PC-3 (cell line): ENCODE data around the gene MRPL28. TPM values are rescaled to one million over a fixed set of nuclear protein-coding genes. Genes with fewer than 3 reads are reported as not detected.

ENCODE experiments used
- ATAC-seq: fragments of 200-7000 bp; cut with Tn5 transposase; 2 replicates; pipeline ENCODE4 v1.9.1; 2020; ENCODE audit warnings: mild to moderate bottlenecking, moderate library complexity
- BruUV-seq: library from RNA; stranded (reverse); fragments of 400-500 nt; replicated peaks from 2 replicates; lab custom pipeline; 2021; lab: Mats Ljungman, UMichigan
- CTCF ChIA-PET: fragments of 300-600 bp; sonication (Branson Sonifier 250); formaldehyde crosslinking; loops from one replicate; lab custom pipeline; 2022; ENCODE audit warnings: antibody characterized with exemption; lab: Charles Lee
- POLR2A ChIA-PET: fragments of 300-600 bp; sonication (Branson Sonifier 250); formaldehyde crosslinking; loops from one replicate; lab custom pipeline; 2022; ENCODE audit warnings: antibody characterized with exemption; ENCODE audit not compliant: unreplicated experiment; lab: Charles Lee
- DNase-seq: peaks from one replicate; pipeline ENCODE4 v3.0.0-alpha.2; 2015
- H2AFZ ChIP-seq: fragments of 300-600 bp; sonication (generic); 2 replicates; pipeline ENCODE4 v1.6.0; 2016; ENCODE audit warnings: antibody characterized with exemption, low read length
- H3F3A ChIP-seq: fragments of 300-600 bp; sonication (generic); one replicate; pipeline ENCODE4 v1.6.0; 2017; ENCODE audit warnings: antibody characterized with exemption, low read length, control low read depth, mild to moderate bottlenecking; ENCODE audit not compliant: unreplicated experiment
- H3K27ac ChIP-seq: fragments of 300-600 bp; sonication (generic); 2 replicates; pipeline ENCODE4 v1.5.1; 2016; ENCODE audit warnings: mild to moderate bottlenecking, low read length
- H3K27me3 ChIP-seq: fragments of 300-600 bp; sonication (generic); 2 replicates; pipeline ENCODE4 v1.6.1; 2016; ENCODE audit warnings: low read length, mixed read lengths
- H3K36me3 ChIP-seq: fragments of 300-600 bp; sonication (generic); 2 replicates; pipeline ENCODE4 v1.6.1; 2016; ENCODE audit warnings: low read depth, mixed run types, low read length, mixed read lengths
- H3K4me1 ChIP-seq: fragments of 300-600 bp; sonication (generic); 2 replicates; pipeline ENCODE4 v1.5.1; 2016; ENCODE audit warnings: low read length; ENCODE audit not compliant: insufficient read depth
- H3K4me2 ChIP-seq: fragments of 300-600 bp; sonication (generic); 2 replicates; pipeline ENCODE4 v1.6.0; 2016; ENCODE audit warnings: low read length
- H3K4me3 ChIP-seq: fragments of 300-600 bp; sonication (generic); 2 replicates; pipeline ENCODE4 v1.5.1; 2016; ENCODE audit warnings: mild to moderate bottlenecking, low read length, mixed read lengths
- H3K79me2 ChIP-seq: fragments of 300-600 bp; sonication (generic); 2 replicates; pipeline ENCODE4 v1.6.1; 2017; ENCODE audit warnings: low read length, mixed read lengths
- H3K9ac ChIP-seq: fragments of 300-600 bp; sonication (generic); 2 replicates; pipeline ENCODE4 v1.6.0; 2016; ENCODE audit warnings: mild to moderate bottlenecking, low read length
- H3K9me2 ChIP-seq: fragments of 300-600 bp; sonication (generic); replicated peaks from 2 replicates; pipeline ENCODE4 v1.6.1; 2016; ENCODE audit warnings: mixed run types, low read length, mixed read lengths
- H3K9me3 ChIP-seq: fragments of 300-600 bp; sonication (generic); 2 replicates; pipeline ENCODE4 v1.6.1; 2016; ENCODE audit warnings: low read length, mixed read lengths
- H4K20me1 ChIP-seq: fragments of 300-600 bp; sonication (generic); 2 replicates; pipeline ENCODE4 v1.6.1; 2016; ENCODE audit warnings: low read length, mixed read lengths
- EZH2 ChIP-seq: fragments of 300-600 bp; sonication (generic); IDR thresholded peaks from one replicate; pipeline ENCODE4 v1.6.1; 2017; ENCODE audit warnings: antibody characterized with exemption, mild to moderate bottlenecking, low read length; ENCODE audit not compliant: unreplicated experiment
- EZH2phosphoT487 ChIP-seq: fragments of 300-600 bp; sonication (generic); IDR thresholded peaks from 2 replicates; pipeline ENCODE4 v1.6.1; 2018; ENCODE audit warnings: mild to moderate bottlenecking, antibody characterized with exemption, low read length, borderline replicate concordance
- intact Hi-C: fragments of 100-400 bp; cut with micrococcal nuclease; formaldehyde crosslinking; loops from 2 replicates; pipeline ENCODE4 v1.9.0; 2023
- total RNA-seq: library from RNA; depleted of rRNA; stranded (reverse); fragments of >200 nt; gene quantifications from 2 replicates; pipeline ENCODE4 v1.2.3, GENCODE V29; 2014
- TF ChIP-seq, protein P1 (sequence below): fragments of 300-600 bp; sonication (generic); conservative IDR thresholded peaks from 2 replicates; pipeline ENCODE4 v1.5.1; 2017; ENCODE audit warnings: antibody characterized with exemption, low read depth, mild to moderate bottlenecking, low read length

Gene MRPL28
- total RNA-seq, 1 experiment from 2014 or later = 154 TPM

DNA sequence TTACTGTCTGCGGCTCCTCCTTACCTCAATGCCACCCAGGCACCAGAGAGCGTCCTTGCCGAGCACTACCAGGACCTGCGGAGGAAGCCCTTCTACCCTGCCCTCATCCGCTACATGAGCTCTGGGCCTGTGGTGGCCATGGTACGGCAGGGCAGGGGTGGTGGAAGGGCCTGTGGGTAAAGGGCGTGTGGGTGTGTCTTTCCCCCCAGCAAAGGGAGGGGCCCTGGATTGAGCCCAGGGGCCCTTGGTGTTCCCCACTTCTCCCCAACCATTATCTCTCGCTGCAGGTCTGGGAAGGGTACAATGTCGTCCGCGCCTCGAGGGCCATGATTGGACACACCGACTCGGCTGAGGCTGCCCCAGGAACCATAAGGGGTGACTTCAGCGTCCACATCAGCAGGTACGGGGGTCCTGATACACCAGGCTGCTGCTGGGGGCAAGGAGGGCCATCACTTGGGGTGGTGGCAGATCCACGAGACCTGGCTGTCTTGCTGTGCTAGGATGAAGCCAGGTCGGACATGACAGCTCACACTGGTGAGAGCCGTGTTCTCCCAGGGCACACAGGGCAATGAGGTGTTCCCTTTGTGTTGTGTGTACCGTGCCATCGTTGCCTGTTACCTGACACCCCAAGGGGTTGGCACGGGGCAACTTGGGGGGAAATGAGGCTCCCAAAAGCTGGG lies 29.1 kb upstream of the MRPL28 start:
- Histone ChIP-seq H3K4me2 (no peak overlapping the region), H4K20me1 (no peaks in the 10 kb centered on the region), H3K27ac (no peak overlapping the region), H3K9me3 (no peaks in the 10 kb centered on the region), H3K9me2 (no peaks in the 10 kb centered on the region), H3K4me1 (peaks cover 6% of the 10 kb centered on the region), H3K9ac (no peak overlapping the region), H3K79me2 (peaks cover 14% of the 10 kb centered on the region), H3K27me3 (no peaks in the 10 kb centered on the region), H3K36me3 (no peaks in the 10 kb centered on the region), H2AFZ (no peak overlapping the region), H3K4me3 (no peak overlapping the region), H3F3A (no peaks in the 10 kb centered on the region)
- ChIA-PET POLR2A (no interaction called here), CTCF (no interaction called here)
- intact Hi-C loops = no loop called here
- ATAC-seq (no peak), DNase-seq (no peak)
- BruUV-seq = no TSS peak
- TF ChIP-seq EZH2 = no peak
- no peak for TF ChIP-seq EZH2phosphoT487
- TF ChIP-seq, protein P1, sequence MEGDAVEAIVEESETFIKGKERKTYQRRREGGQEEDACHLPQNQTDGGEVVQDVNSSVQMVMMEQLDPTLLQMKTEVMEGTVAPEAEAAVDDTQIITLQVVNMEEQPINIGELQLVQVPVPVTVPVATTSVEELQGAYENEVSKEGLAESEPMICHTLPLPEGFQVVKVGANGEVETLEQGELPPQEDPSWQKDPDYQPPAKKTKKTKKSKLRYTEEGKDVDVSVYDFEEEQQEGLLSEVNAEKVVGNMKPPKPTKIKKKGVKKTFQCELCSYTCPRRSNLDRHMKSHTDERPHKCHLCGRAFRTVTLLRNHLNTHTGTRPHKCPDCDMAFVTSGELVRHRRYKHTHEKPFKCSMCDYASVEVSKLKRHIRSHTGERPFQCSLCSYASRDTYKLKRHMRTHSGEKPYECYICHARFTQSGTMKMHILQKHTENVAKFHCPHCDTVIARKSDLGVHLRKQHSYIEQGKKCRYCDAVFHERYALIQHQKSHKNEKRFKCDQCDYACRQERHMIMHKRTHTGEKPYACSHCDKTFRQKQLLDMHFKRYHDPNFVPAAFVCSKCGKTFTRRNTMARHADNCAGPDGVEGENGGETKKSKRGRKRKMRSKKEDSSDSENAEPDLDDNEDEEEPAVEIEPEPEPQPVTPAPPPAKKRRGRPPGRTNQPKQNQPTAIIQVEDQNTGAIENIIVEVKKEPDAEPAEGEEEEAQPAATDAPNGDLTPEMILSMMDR = no peak

DNA sequence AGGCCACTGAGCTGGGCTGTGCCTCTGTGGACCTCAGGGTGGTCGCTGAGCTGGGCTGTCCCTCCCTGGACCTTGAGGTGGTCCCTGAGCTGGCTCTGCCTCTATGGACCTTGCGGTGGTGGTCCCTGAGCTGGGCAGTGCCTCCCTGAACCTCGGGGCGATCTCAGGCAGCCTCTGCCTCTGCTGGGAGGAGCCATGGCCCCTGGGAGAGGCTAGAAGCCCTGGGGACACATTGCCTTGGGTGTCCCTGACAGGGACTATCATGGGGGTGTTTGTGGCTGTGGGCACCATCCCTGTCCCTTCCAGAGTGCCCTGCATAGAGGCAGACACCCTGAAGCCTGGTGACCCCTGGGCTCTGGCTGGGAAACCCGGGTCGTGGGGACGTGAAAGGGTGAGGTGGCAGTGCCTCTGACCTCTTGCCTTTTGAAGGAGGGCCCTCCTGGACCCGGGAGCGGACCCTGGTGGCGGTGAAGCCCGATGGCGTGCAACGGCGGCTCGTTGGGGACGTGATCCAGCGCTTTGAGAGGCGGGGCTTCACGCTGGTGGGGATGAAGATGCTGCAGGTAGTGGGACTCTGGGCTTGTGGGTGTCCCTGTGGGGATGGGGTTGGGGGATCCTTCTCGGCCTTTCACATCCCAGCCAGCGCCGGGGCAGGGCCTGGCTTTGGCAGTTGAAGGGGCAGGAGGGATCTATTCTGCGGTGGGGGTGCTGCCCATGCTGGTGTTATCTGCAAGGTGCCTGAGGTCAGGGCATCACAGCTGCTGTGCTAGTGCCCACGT lies 28.4 kb upstream of the MRPL28 start:
- no peaks in the 10 kb centered on the region for H3K9me3 ChIP-seq
- no peaks in the 10 kb centered on the region for H4K20me1 ChIP-seq
- intact Hi-C loops = no loop called here
- H3F3A ChIP-seq = no peaks in the 10 kb centered on the region
- DNase-seq (no peak), ATAC-seq (no peak)
- CTCF ChIA-PET = no interaction called here
- no peak overlapping the region for H3K9ac ChIP-seq
- POLR2A ChIA-PET = no interaction called here
- H3K4me3 ChIP-seq = no peak overlapping the region
- TF ChIP-seq EZH2phosphoT487 (no peak), EZH2 (no peak)
- TF ChIP-seq, protein P1 = no peak
- no peaks in the 10 kb centered on the region for H3K27me3 ChIP-seq
- H3K79me2 ChIP-seq = peaks cover 14% of the 10 kb centered on the region
- no peak overlapping the region for H2AFZ ChIP-seq
- no peak overlapping the region for H3K4me2 ChIP-seq
- H3K36me3 ChIP-seq = no peaks in the 10 kb centered on the region
- no peaks in the 10 kb centered on the region for H3K9me2 ChIP-seq
- H3K4me1 ChIP-seq = peaks cover 6% of the 10 kb centered on the region
- BruUV-seq = no TSS peak
- no peak overlapping the region for H3K27ac ChIP-seq
